ENCODE data around the gene IQSEC1. TPM values are rescaled to one million over a fixed set of nuclear protein-coding genes. Genes with fewer than 3 reads are reported as not detected.

IQSEC1 gene
- total RNA-seq, 1 donor from 2014 or later, result 41.7 TPM

GRCh38 chr3:13064159-13064868 is 8.9 kb downstream of the IQSEC1 start:
- Mint-ChIP-seq H3K4me3 (no peak overlapping the region), H3K4me1 (no peaks in the 10 kb centered on the region), H3K9me3 (no peaks in the 10 kb centered on the region), H3K27me3 (ENCODE audit: low read depth) (no peaks in the 10 kb centered on the region), H3K36me3 (no peaks in the 10 kb centered on the region), H3K27ac (no peak overlapping the region)
- no peak for TF ChIP-seq CTCF (IDR thresholded peaks at IDR 0.05; ENCODE audit: unreplicated experiment)
- DNase-seq (ENCODE audit: low spot score in 2 of 2, unreplicated experiment in 2 of 2), result no peak

GRCh38 chr3:13063225-13063624 is 10.0 kb downstream of the IQSEC1 start:
- TF ChIP-seq CTCF (IDR thresholded peaks at IDR 0.05; ENCODE audit: unreplicated experiment), result no peak
- DNase-seq (ENCODE audit: low spot score in 2 of 2, unreplicated experiment in 2 of 2), result no peak
- Mint-ChIP-seq H3K27ac (no peak overlapping the region), H3K9me3 (no peaks in the 10 kb centered on the region), H3K4me1 (no peaks in the 10 kb centered on the region), H3K27me3 (ENCODE audit: low read depth) (no peaks in the 10 kb centered on the region), H3K36me3 (no peaks in the 10 kb centered on the region), H3K4me3 (no peak overlapping the region)

GRCh38 chr3:13062647-13063046 is 10.6 kb downstream of the IQSEC1 start:
- H3K4me1 Mint-ChIP-seq, result peaks cover 3% of the 10 kb centered on the region
- DNase-seq (ENCODE audit: low spot score in 2 of 2, unreplicated experiment in 2 of 2), result no peak
- no peaks in the 10 kb centered on the region for H3K27me3 Mint-ChIP-seq (ENCODE audit: low read depth)
- H3K4me3 Mint-ChIP-seq, result no peak overlapping the region
- H3K36me3 Mint-ChIP-seq, result no peaks in the 10 kb centered on the region
- no peak for TF ChIP-seq CTCF (IDR thresholded peaks at IDR 0.05; ENCODE audit: unreplicated experiment)
- no peaks in the 10 kb centered on the region for H3K9me3 Mint-ChIP-seq
- H3K27ac Mint-ChIP-seq, result no peak overlapping the region

- Mint-ChIP-seq H3K27me3 (ENCODE audit: low read depth) (no peaks in the 10 kb centered on the region), H3K9me3 (no peaks in the 10 kb centered on the region), H3K36me3 (no peaks in the 10 kb centered on the region), H3K4me3 (no peak overlapping the region), H3K4me1 (peaks cover 4% of the 10 kb centered on the region), H3K27ac (no peak overlapping the region)
- DNase-seq (ENCODE audit: low spot score in 2 of 2, unreplicated experiment in 2 of 2), result no peak
- no peak for TF ChIP-seq CTCF (IDR thresholded peaks at IDR 0.05; ENCODE audit: unreplicated experiment)
These were observed 12.8 kb downstream of the IQSEC1 start for GRCh38 chr3:13060341-13060910.

- no peaks in the 10 kb centered on the region for H3K9me3 Mint-ChIP-seq
- no peak for TF ChIP-seq CTCF (IDR thresholded peaks at IDR 0.05; ENCODE audit: unreplicated experiment)
- no peak for DNase-seq (ENCODE audit: low spot score in 2 of 2, unreplicated experiment in 2 of 2)
- H3K27me3 Mint-ChIP-seq (ENCODE audit: low read depth), result peaks cover 4% of the 10 kb centered on the region
- H3K4me3 Mint-ChIP-seq, result no peak overlapping the region
- H3K36me3 Mint-ChIP-seq, result no peaks in the 10 kb centered on the region
- H3K4me1 Mint-ChIP-seq, result peaks cover 4% of the 10 kb centered on the region
- H3K27ac Mint-ChIP-seq, result no peak overlapping the region
These were observed 14.7 kb downstream of the IQSEC1 start for GRCh38 chr3:13058346-13059120.

All from mesothelial cell of epicardium (in vitro differentiated cells).